HL-60/S4 (cell line): ENCODE results near the gene ESPL1.

ENCODE experiments used
- in situ Hi-C: fragments of 300-500 bp; cut with MboI; formaldehyde crosslinking; loops from 2 replicates; pipeline ENCODE4 v1.14.3; 2022; ENCODE audit warnings: low sequenced_read_pairs

The ESPL1 gene

DNA sequence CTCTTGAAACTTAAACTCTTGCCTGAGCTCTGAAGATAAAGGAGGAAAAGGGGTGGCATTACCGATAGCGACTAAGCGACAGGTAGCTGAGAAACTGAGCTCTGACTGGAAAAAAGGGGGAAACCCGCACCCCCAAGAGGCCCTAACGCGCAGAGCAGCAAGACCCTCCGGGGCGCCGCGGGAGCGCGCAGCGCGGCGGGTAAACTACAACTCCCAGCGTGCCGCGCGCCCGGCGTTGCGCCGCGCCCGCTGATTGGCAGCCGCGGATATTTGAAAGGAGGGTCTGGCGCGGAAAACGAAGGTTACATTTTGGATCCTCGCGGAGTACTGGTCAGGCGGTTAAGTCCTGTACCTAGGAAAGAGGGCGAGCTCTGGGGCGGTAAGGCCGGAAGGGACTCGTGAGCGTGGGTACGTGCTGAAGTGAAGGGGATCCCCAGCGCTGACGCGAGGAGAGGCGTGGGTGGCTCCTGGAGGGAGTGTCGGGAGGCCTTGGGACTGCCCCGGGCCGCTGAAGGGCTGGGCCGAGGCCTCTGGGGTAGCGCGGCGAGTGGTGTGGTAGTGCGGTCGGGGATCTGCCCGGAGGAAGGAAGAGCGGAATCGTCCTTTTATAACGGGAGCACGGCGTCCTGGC is at the start of gene ESPL1:
ESPL1 (plus strand) TSS at position 301 of the 631 bp plus-strand sequence. CDS start 468 bp downstream, outside the sequence.
- in situ Hi-C loops, result no loop called here

DNA sequence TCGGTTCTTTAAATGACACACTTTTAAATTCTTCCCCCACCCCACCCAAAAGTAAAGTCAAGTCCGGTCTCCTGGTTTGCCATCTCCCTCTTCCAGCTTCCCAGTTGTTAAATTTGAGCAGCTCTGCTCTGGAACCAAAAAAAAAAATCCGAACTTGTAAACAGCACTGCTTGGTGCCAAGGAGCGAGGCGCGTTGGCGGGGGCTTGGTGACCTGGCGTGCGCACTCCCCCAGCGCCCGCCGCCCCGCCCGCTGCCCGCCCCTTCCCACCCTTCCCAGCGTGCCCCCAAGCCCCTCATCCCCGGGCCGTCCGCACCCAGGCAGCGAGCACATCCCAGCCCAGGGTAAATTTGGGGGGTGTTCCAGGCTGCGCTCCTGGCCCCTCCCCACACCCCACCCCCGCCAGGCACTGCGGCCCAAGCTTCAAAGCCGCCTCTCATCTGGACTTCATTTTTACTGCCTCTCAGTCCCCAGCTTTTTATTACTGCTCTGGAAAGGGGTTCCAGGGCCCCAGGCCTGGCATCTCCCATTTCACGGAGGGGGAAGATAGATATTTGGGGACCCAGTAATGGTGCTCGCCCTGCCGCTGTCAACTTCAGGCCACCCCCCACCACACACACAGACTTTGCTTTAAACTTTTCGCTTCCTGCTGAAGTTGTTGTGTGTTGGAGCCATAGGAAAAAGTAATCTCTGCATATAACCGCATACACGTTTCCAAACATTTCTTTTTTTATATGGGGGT is 49.4 kb upstream of the ESPL1 start:
- in situ Hi-C loops, result no loop called here

DNA sequence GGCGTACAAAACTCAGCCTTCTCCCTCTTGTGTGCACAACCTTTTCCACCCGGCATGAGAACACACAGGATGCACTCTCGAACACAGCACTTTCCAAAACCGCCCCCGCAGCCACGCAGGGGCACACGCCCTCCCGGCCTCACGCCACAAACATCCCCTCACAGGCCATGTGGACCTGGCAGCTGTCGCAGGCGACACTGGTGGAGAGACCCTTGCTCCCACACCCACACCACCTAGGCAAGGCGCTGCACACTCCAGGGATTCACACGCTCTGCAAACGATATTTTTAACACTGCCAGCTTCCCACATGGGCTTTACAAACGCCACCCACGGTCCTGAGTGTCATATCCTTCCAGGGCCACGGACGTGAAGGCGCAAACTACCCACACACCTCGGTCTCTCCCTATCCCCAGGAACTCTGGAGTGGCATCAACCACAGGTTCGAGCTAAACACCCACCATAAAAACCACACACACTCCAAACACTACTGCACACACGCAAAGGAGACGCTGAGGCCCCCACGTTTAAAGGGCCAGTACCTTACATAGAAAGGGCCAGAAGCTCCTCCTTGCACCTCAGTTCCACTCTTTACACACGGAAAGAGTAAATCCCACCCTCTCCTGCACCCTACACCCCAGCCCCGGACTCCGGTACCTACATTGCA is 48.7 kb upstream of the ESPL1 start:
- in situ Hi-C loops, result no loop called here

DNA sequence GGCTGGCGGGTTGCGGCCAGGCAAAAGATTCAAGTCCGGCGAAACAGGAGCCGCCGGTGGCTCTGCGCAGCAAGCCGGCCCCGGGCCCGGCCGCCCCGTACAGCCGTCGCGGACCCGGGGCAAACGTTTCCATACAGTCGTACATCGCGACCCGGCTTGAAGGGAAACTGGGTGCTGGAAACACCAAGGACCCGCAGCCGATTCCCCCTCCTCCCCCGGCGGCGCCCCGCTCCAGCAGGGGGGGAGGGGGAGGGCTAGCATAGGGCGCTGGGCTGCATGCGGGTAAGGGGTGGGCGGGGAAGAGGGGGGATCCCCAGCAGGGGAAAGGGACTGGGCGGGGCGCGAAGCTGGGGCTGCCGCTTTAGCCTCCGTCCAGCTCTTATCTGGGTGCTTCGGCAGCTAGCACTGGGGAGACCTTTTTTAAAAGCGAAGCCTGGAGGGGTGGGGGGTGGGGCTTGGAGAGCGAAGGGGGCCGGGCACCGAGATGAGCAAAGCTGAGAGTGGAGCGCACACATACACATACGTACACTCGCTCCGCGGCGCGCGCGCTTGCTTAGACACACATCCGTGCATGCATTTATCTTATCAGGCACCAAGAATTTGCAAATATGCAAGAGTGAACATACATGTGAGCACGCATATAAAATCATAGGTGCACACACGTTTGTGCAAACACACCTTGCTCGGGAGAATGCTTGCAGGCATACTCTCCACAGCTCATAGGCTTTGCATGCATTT is 48.0 kb upstream of the ESPL1 start:
- in situ Hi-C loops, result no loop called here

DNA sequence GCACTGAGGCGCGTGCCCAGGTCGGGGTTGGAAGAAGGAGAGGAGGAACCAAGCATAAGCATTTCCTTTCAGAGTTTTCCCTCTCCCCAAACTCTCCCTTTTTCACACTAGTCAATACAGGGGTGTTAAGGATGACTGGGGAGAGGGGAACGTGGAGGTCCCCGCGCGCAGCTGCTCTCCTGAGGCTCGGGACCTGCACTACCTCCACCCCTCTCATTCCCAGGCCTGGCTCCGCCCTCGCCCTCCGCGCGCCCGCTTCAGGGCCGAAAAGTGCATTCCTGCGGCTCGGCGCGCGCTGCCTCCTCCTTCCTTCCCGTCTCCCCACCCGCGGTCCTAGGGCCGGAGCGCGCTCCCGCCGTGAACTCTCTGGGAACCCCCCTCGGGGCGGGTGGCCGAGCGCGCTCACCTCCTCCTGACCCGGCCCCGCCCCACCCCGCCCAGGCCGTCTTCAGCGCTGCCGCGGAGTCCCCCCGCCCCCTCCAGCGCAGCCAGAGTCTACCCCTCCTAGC is 47.4 kb upstream of the ESPL1 start:
- in situ Hi-C loops, result no loop called here

DNA sequence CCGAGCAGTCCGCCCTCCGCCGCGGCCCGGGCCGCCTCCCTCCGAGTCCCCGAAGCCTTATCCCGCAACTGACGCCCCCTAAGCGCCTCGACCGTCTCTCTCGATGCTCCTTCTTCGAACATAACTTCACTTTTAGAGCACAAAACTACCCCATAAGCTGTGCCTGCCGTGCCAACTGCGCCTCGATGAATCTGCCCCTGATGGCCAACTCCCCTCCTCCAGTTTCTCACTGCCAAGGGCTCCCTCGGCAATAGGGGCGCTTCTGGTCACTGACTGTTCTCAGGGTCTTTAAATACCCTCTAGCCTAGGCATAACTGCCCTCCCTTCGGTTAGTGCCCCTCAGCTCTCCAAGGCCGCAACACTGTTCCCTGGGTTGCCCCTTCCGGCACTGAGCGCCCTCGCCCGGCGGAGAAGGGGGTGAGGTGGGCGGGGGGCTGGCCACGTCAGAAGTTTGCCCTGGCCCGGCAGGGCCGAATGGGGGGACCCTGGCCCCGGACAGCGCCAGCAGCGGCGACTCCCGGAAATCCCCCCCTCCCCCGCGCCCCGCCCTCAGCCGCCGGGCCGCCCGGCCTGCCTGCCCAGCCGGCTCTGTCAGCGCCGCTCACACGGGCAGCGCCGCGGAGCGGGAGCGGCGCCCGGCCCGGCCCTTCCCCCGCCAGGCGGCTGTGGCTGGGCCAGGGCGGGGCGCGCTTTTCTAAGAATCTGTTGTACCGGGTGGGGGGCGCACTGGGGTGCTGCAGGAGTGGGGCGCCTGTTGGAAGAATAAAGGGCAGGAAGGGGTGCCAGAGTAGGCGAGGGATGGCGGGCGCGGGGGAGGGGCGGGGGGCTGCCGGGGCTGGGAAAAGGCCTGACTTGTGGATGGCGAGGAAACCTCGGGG is 46.7 kb upstream of the ESPL1 start:
- in situ Hi-C loops, result no loop called here

DNA sequence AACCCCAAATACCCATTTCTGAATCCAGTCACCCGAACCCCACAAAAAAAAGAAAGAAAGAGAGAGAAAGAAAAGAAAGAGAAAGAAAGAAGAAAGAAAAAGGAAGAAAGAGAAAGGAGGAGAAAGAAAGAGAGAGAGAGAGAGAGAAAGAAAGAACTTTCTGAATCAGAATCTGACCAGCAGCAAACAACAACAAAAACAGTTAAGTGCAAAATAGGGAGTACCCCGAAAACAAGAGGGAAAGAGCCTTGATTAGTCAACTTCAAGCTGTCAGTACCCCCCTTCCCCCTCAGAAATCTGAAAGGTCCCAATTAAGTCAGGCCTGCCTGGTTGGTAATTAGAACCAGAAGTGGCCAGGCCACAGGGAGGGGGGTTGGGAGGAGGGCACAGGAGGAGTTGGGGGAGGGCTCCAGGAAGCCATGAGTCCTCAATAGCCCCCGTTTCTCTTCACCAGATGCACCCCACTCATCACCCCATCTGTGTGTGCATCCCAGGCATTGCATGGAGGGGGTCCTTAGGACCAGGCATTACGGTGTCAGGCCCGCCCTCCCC is 45.9 kb upstream of the ESPL1 start:
- in situ Hi-C loops, result no loop called here

DNA sequence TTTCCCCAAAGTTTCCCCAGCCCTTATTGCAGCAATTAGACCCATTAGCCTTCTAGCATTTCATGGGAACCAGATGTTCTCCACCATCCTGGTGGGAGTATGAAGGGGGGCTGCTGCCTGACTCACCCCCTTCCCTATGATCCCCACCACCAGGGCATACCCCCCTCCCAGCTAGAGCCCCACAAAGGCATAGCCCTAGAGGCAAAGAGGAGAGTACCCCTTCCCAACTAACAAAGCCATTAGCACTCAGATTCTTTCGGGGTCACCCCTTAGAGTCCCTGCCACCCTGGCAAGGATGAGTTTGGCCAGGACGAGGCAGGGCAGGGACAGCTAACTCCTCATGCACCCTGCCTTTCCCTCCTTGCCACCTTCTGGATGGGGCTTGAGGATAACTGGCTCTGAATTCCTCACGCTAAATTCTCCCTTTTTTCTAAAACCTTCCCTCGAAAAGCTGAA is 45.3 kb upstream of the ESPL1 start:
- in situ Hi-C loops, result no loop called here

DNA sequence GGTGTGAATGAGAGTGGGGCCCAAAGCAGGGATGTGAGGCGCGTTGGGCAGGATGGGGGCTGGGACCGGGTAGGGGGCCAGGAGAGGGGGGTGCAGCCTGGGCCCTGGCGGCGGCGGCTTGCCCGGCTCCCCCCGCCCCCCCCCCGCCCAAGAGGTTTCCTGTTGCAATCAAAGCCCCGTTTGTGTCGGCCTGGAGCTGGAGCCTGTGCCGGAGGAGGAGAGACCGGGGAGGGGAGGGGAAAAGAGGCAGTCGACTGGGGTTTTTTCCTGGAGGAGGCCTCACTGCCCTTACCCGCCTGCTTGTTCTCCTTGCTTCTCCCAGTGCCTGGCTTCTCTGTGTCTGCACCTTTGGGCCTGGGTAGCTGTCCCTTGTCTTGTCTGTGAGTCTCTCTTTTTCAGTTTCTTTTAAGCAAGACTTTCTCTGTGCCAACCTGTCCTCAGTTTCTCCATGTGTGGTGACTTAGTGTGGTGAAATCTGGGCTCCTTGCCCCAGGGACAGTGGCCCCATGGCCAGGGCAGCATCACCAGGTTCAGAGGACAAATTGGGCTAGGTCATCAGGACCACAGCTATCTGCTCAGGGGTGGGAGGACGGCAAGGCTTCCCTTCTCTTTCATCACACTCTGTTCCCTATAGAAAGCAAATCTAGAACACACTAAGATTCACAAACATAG is 44.6 kb upstream of the ESPL1 start:
- in situ Hi-C loops, result no loop called here

DNA sequence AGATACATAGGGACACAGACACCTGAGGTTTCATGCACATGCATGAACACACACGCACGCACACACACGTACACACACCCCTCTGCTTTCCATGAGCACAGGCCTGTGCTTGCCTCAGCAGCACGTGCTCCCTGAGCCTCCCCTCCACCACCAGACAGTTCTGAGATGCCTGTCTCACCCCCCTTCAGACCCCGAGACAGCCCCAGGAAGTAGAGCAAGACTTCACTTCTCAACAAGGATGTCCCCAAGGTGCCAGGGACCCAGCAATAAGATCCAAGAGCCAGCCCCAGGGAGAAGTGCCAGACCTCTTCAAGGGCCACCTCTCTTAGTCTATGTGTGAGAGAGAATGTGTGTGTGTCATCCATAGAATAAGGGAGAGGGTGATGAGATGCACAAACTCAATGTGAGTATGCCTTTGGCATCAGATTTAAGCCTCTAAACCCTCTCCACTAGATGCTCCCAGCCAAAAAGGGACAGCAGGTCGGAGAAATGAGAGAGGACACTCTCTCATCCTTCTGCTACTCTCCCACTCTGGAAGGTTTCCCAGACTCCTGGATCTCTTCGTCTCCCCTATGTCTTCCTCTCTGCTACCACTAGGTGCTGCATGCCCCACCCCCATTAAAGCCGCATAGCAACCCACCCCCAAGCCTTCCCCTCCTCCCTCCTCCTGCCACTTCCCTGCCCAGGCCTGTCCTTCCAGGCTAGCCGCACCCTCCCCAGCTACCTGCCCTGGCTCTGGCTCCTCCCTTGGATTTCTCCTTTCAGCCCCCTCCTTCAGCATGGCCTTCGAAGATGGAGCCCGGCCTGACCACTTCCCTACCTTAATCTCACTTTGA is 43.8 kb upstream of the ESPL1 start:
- in situ Hi-C loops, result no loop called here

DNA sequence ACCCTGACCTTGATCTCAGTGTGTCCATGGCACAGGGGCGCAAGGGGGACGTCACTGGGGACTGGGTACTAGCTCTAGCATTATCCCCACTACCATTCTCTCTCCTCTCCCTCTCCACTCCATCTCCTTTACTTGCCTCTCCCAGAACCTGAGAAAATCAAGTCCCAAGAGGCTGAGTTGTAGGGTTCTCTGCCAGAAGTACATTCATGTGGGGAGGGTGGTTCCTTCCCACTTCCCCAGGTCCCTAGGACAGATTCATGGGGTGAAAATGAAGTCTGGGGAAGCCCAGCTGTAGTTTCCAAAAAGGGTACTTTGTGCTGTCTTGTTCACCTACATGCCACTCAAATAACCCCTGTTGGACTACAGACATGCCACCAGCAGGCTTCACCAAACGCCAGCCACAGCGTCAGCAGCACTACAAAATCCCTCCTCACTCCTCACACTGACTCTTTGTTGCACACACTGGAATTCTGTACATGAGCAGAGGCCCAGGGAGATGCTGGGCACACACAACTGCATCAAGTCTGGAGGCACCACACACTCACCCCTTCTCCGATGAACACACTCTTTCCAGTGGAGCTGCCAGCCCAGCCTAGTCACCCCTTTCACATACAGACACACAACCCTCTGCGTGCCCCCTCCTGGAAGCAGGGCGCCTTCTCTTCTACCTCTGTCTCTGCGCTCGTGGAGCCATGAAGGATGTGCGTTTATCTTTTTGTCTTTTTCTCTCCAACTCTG is 43.0 kb upstream of the ESPL1 start:
- in situ Hi-C loops, result no loop called here

DNA sequence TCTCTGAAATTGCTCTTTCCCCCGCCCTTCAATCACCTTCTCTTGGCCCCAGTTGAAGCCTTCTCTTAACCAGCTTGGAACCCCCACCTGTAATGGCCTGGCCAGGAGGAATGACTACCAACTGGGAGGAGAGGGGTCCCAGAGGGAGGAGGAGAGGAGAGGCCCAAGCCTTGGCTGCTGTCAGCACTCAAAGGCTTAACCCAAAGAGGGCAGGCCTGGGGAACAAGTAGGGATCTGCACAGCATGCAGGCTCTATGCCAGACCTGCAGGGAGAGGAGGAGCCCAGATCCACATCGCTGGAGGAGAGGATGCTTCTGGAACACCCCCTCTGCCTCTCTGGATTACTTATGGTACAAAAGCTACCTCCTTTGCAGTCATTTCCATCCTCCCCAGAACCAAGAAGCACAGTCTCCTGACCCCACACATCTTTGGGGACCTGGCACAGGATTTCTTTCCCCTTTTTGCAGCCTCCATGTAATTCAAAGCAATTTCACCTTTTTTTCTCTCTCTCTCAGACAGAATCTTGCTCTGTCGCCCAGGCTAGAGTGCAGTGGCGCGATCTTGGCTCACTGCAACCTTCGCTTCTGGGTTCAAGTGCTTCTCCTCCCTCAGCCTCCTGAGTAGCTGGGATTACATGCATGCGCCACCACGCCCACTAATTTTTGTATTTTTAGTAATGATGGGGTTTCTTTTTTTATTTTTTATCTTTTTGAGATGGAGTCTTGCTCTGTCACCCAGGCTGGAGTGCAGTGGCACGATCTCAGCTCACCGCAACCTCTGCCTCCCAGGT is 42.3 kb upstream of the ESPL1 start:
- in situ Hi-C loops, result no loop called here

DNA sequence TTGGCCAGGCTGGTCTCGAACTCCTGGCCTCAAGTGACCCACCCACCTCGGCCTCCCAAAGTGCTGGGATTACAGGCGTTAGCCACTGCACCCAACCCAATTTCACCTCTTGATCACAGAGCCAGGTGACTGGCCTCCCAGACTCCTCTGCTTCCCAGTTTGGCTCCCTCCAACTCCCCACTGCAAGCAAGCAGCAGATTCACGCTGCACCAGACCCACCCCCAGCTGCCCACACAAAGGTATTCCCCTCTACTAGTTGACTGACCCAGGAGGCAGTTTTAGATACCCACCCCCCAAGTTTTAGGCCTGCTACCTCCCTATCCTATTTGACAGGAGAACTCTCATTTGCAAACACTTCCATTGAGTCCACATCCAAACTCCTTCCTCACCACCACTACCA is 41.3 kb upstream of the ESPL1 start:
- in situ Hi-C loops, result no loop called here

DNA sequence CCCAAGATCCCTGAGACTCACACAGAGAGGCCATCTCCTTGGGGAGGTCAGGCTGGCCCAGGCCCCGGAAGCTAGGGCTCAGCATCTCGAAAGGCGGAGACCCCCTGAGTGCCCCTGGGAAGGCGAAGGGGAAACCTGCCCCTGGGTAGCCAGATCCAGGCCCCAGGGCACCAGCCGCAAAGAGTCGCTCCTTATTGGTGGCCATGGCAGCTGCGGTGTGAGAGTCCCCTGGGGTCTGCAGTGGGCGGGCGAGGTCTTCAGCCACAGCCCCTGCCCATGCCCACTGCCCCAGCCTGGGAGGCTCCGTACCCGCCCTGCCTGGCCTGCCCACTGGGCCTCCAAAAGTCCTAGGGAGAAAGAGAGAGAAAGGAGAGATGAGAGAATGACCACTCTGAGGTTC is 40.8 kb upstream of the ESPL1 start:
- in situ Hi-C loops, result no loop called here

DNA sequence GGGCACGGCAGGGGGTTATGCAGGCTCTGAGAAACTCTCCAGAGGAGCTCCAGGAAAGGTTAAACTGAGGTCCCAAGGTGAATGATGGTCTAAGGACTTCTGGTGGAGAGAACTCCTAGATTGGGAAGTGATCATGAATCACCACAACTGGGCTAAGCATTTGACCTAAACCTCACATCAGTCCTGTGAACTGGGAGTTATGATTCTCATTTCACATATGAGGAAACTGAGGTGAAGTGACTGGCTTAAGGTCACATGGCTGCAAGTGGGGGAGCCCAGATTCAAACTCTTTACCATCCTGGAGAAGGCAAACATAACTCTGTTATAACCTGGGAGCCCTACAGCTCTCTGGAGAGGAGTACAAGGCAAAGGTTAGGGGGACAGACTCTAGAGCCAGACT is 40.3 kb upstream of the ESPL1 start:
- in situ Hi-C loops, result no loop called here

DNA sequence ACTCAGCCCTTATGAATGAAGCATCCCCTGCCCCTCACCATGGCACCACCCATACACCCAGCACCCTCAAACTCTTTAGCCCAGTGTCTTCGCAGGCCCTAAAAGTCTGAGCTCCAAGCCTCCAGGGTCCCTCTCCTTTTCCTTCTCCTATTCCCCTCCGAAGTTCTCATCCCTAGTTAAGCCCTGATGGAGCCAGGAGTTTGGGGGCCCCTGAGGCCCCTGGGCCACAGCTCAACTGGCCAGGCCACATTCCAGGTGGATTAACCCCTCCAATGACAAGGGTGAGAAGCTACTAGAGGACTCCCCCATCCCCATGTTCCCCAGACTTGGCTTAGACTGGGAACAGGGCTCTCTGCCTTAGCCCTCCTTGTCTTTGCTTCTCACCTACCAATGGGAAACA is 38.6 kb upstream of the ESPL1 start:
- in situ Hi-C loops, result no loop called here
